ENCODE results near the gene HYAL1.

The HYAL1 gene

DNA sequence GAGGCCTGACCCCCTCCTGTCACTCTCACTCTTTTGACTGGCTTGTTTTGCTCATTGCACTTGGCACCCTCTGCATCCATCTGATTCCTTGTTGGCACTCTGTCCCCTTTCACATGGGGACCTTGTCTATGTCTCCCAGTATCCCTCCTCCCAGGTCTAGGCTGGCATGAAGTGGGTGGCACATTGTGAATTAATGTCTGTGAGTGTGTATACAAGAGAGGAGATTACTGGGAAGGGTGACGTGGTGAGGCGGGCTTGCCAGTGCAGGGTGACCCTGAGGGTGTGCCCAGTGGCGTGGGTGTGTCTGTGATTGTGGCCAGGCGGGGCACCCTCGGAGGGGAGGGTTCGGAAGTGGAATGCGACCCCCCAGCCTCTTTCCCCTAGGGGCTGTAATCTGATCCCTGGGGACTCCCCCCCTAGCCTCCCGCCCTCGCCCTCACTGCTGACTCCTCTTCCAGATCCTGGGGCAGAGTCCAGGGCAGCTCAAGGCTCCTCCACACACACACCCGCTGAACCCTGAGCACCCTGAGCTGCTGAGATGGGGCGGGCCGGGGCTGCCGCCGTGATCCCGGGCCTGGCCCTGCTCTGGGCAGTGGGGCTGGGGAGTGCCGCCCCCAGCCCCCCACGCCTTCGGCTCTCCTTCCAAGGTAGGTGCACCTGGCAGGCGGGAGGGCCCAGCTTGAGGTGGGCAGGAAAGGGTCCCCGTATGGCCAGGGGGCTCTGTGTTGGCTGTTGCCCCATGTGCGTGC lies 34.5 kb downstream of the HYAL1 start, which contains the start of gene SEMA3B:
Gene SEMA3B (plus strand): TSS at position 445 of the 749 bp plus-strand sequence. CDS start 94 bp downstream, at position 539.
- no peak within 1 kb of the TSS for H4K8ac ChIP-seq (ENCODE audit: low read depth, low read length)
- no peak within 1 kb of the TSS for H3K4me3 ChIP-seq (ENCODE audit: low read depth, low read length)
- peaks cover 7% of the 10 kb centered on the region for H3K79me2 ChIP-seq (ENCODE audit: control insufficient read depth, insufficient read depth, low read length, poor library complexity)
- peaks cover 28% of the 10 kb centered on the region for H3K79me1 ChIP-seq (ENCODE audit: low read length)
- H2AK5ac ChIP-seq (ENCODE audit: low read length): peak within 1 kb of the TSS; percentile 51
- no peak within 1 kb of the TSS for H2BK5ac ChIP-seq (ENCODE audit: low read depth, low read length, poor library complexity)
- H4K12ac ChIP-seq (ENCODE audit: low read depth, low read length): no peak within 1 kb of the TSS
- H3K27ac ChIP-seq (ENCODE audit: low read depth, low read length): no peak within 1 kb of the TSS
- no peak within 1 kb of the TSS for H3K23ac ChIP-seq (ENCODE audit: low read length)
- no peaks in the 10 kb centered on the region for H3K36me3 ChIP-seq (ENCODE audit: control insufficient read depth in 1 of 2, insufficient read depth in 2 of 2, low read length in 2 of 2)
- H4K91ac ChIP-seq (ENCODE audit: low read depth, low read length): peak within 1 kb of the TSS; percentile 65
- H2BK12ac ChIP-seq (ENCODE audit: low read length): peak within 1 kb of the TSS; percentile 44
- H3K14ac ChIP-seq (ENCODE audit: low read length): peak within 1 kb of the TSS; percentile 16
- no peaks in the 10 kb centered on the region for H3K27me3 ChIP-seq (ENCODE audit: insufficient read depth, low read length)
- H2AFZ ChIP-seq (ENCODE audit: insufficient read depth, low read length, poor library complexity): no peak within 1 kb of the TSS
- WGBS (ENCODE audit: extremely low coverage, insufficient coverage, insufficient read length): no CpG with 5 or more reads among the region's 21 CpGs
- no peaks in the 10 kb centered on the region for H3K9me3 ChIP-seq (ENCODE audit: insufficient read depth, low read depth, low read length)
- no peak for DNase-seq
- peak within 1 kb of the TSS; percentile 13 for H3K4ac ChIP-seq (ENCODE audit: low read depth, low read length)
- no peak within 1 kb of the TSS for H3K9ac ChIP-seq (ENCODE audit: low read length)
- no peak within 1 kb of the TSS for H3K4me2 ChIP-seq (ENCODE audit: low read length)
- H2BK120ac ChIP-seq (ENCODE audit: insufficient read depth, low read length, poor library complexity): peak within 1 kb of the TSS; percentile 34
- no peak within 1 kb of the TSS for H3K18ac ChIP-seq (ENCODE audit: low read length)
- H3K4me1 ChIP-seq (ENCODE audit: control insufficient read depth in 1 of 2, insufficient read depth in 2 of 2, low read length in 2 of 2): peaks cover 49 to 50% of the 10 kb centered on the region in 2 experiments

DNA sequence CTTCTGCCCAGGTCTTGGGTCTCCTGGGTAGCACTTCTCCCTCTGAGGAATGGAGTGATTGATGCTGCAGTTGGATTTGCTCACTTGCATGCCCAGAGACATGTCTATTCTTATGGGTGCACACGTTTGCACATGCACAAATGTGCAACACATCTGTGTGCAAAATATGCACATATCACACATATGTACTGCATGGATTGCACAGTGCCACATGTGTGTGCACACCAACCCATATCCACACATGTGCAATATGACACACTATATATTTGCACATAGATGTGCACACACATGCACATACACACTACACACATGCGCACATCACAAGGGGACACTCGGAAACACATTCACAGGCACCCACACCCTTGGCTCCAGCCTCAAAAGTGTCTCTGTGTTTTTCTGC lies 35.1 kb downstream of the HYAL1 start:
- Histone ChIP-seq H3K79me2 (ENCODE audit: control insufficient read depth, insufficient read depth, low read length, poor library complexity) (peaks cover 7% of the 10 kb centered on the region), H4K8ac (ENCODE audit: low read depth, low read length) (no peak overlapping the region), H3K27ac (ENCODE audit: low read depth, low read length) (no peak overlapping the region), H3K36me3 (ENCODE audit: control insufficient read depth in 1 of 2, insufficient read depth in 2 of 2, low read length in 2 of 2) (no peaks in the 10 kb centered on the region), H4K12ac (ENCODE audit: low read depth, low read length) (no peak overlapping the region), H2BK5ac (ENCODE audit: low read depth, low read length, poor library complexity) (no peak overlapping the region), H3K4me1 (ENCODE audit: control insufficient read depth in 1 of 2, insufficient read depth in 2 of 2, low read length in 2 of 2) (peaks cover 53 to 54% of the 10 kb centered on the region in 2 experiments), H3K9me3 (ENCODE audit: insufficient read depth, low read depth, low read length) (no peaks in the 10 kb centered on the region), H3K9ac (ENCODE audit: low read length) (no peak overlapping the region), H3K18ac (ENCODE audit: low read length) (no peak overlapping the region), H3K79me1 (ENCODE audit: low read length) (peaks cover 30% of the 10 kb centered on the region), H2AFZ (ENCODE audit: insufficient read depth, low read length, poor library complexity) (no peak overlapping the region), H3K4me2 (ENCODE audit: low read length) (no peak overlapping the region), H3K4me3 (ENCODE audit: low read depth, low read length) (no peak overlapping the region), H2BK12ac (ENCODE audit: low read length) (no peak overlapping the region), H3K4ac (ENCODE audit: low read depth, low read length) (no peak overlapping the region), H3K23ac (ENCODE audit: low read length) (no peak overlapping the region), H2AK5ac (ENCODE audit: low read length) (no peak overlapping the region), H3K14ac (ENCODE audit: low read length) (no peak overlapping the region), H4K91ac (ENCODE audit: low read depth, low read length) (no peak overlapping the region), H2BK120ac (ENCODE audit: insufficient read depth, low read length, poor library complexity) (no peak overlapping the region), H3K27me3 (ENCODE audit: insufficient read depth, low read length) (no peaks in the 10 kb centered on the region)
- no CpG with 5 or more reads among the region's 3 CpGs for WGBS (ENCODE audit: extremely low coverage, insufficient coverage, insufficient read length)
- no peak for DNase-seq

DNA sequence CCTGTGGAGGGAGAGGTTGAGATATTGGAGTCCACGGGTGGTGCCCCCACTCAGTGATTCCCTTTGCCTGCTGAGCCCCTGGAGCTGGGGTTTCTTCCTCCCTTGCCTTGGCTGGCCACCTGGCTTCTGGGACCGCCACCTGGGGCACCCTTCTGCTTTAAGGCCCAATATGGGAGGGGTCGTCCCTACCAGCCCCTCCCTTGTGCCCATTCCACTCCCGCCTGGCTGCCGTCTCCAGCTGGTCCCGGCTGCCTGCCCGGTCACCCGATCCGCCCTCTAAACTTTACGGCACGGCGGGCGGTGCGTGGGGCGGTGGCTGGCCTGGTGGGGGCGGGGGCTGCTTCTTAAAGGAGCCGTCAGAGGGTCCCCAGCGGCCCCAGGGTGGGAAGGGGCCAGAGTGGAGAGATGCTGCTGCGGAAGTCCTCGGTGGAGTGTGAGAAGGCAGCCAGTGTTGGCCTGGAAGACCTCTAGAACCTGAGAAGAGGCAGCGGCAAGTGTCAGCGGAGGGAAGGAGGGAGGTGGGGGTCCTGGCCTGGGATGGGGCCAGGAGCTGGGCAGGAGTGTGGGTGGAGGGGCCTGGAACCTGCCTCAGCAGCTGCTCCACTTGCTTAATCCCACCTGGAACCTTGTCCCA lies 36.0 kb downstream of the HYAL1 start:
- Histone ChIP-seq H3K23ac (ENCODE audit: low read length) (no peak overlapping the region), H3K4me2 (ENCODE audit: low read length) (no peak overlapping the region), H2BK120ac (ENCODE audit: insufficient read depth, low read length, poor library complexity) (peak overlapping the region; percentile 16), H3K27ac (ENCODE audit: low read depth, low read length) (no peak overlapping the region), H4K91ac (ENCODE audit: low read depth, low read length) (peak overlapping the region; percentile 98), H3K14ac (ENCODE audit: low read length) (peak overlapping the region; percentile 30), H3K79me2 (ENCODE audit: control insufficient read depth, insufficient read depth, low read length, poor library complexity) (peaks cover 7% of the 10 kb centered on the region), H3K4me3 (ENCODE audit: low read depth, low read length) (no peak overlapping the region), H3K4ac (ENCODE audit: low read depth, low read length) (no peak overlapping the region), H2AFZ (ENCODE audit: insufficient read depth, low read length, poor library complexity) (no peak overlapping the region), H2BK5ac (ENCODE audit: low read depth, low read length, poor library complexity) (no peak overlapping the region), H3K9ac (ENCODE audit: low read length) (no peak overlapping the region), H3K79me1 (ENCODE audit: low read length) (peaks cover 29% of the 10 kb centered on the region), H3K9me3 (ENCODE audit: insufficient read depth, low read depth, low read length) (no peaks in the 10 kb centered on the region), H2AK5ac (ENCODE audit: low read length) (peak overlapping the region; percentile 89), H3K4me1 (ENCODE audit: control insufficient read depth in 1 of 2, insufficient read depth in 2 of 2, low read length in 2 of 2) (peaks cover 50 to 51% of the 10 kb centered on the region in 2 experiments), H3K18ac (ENCODE audit: low read length) (no peak overlapping the region), H2BK12ac (ENCODE audit: low read length) (peak overlapping the region; percentile 70), H4K8ac (ENCODE audit: low read depth, low read length) (no peak overlapping the region), H3K36me3 (ENCODE audit: control insufficient read depth in 1 of 2, insufficient read depth in 2 of 2, low read length in 2 of 2) (no peaks in the 10 kb centered on the region), H4K12ac (ENCODE audit: low read depth, low read length) (no peak overlapping the region), H3K27me3 (ENCODE audit: insufficient read depth, low read length) (no peaks in the 10 kb centered on the region)
- no CpG with 5 or more reads among the region's 22 CpGs for WGBS (ENCODE audit: extremely low coverage, insufficient coverage, insufficient read length)
- DNase-seq: peak in 1 of 2 donors; percentile 25

- Histone ChIP-seq H2AFZ (ENCODE audit: insufficient read depth, low read length, poor library complexity) (no peak overlapping the region), H3K36me3 (ENCODE audit: control insufficient read depth in 1 of 2, insufficient read depth in 2 of 2, low read length in 2 of 2) (no peaks in the 10 kb centered on the region), H3K79me1 (ENCODE audit: low read length) (peaks cover 29% of the 10 kb centered on the region), H3K4ac (ENCODE audit: low read depth, low read length) (no peak overlapping the region), H4K12ac (ENCODE audit: low read depth, low read length) (no peak overlapping the region), H4K8ac (ENCODE audit: low read depth, low read length) (no peak overlapping the region), H3K14ac (ENCODE audit: low read length) (peak overlapping the region; percentile 30), H3K79me2 (ENCODE audit: control insufficient read depth, insufficient read depth, low read length, poor library complexity) (peaks cover 7% of the 10 kb centered on the region), H4K91ac (ENCODE audit: low read depth, low read length) (peak overlapping the region; percentile 98), H3K4me3 (ENCODE audit: low read depth, low read length) (no peak overlapping the region), H2BK5ac (ENCODE audit: low read depth, low read length, poor library complexity) (no peak overlapping the region), H2BK120ac (ENCODE audit: insufficient read depth, low read length, poor library complexity) (peak overlapping the region; percentile 62), H3K27me3 (ENCODE audit: insufficient read depth, low read length) (no peaks in the 10 kb centered on the region), H3K4me2 (ENCODE audit: low read length) (no peak overlapping the region), H3K4me1 (ENCODE audit: control insufficient read depth in 1 of 2, insufficient read depth in 2 of 2, low read length in 2 of 2) (peaks cover 48 to 51% of the 10 kb centered on the region in 2 experiments), H3K9ac (ENCODE audit: low read length) (no peak overlapping the region), H3K9me3 (ENCODE audit: insufficient read depth, low read depth, low read length) (no peaks in the 10 kb centered on the region), H2AK5ac (ENCODE audit: low read length) (peak overlapping the region; percentile 89), H3K18ac (ENCODE audit: low read length) (no peak overlapping the region), H2BK12ac (ENCODE audit: low read length) (peak overlapping the region; percentile 70), H3K23ac (ENCODE audit: low read length) (no peak overlapping the region), H3K27ac (ENCODE audit: low read depth, low read length) (no peak overlapping the region)
- no peak for DNase-seq
- no CpG with 5 or more reads among the region's 7 CpGs for WGBS (ENCODE audit: extremely low coverage, insufficient coverage, insufficient read length)
Observed at GRCh38 chr3:50266836-50267235, 36.5 kb downstream of the HYAL1 start.

Data from trophoblast cell (in vitro differentiated cells and primary cell).